ENCODE results near the gene MPRIP.
"Not testable (repeated sequence)": the region's sequence is repeated elsewhere in the genome, so short reads cannot be mapped to it uniquely, and the experiment has no call there.

The MPRIP gene

DNA sequence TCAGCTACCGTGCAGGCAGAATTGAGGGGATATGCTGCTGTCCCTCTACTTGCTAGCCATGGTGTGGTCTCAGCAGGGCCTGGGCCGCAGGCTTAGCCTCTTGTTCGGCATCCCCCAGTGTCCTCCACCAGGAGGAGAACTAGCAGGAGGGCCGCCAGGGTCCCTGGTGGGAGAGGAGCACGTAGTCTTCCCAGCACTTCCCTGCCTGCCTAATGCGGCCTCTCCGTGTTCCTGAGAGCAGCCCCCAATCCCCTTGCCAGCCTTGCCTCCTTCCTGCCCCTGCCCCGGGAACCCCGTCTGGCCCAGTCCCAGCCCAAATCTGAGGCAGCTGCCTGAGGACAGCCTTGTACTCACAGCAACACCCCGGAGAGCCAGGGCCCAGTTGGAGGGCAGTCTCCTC is 125.7 kb downstream of the MPRIP start:
- DNase-seq (no peak), ATAC-seq (no peak)

DNA sequence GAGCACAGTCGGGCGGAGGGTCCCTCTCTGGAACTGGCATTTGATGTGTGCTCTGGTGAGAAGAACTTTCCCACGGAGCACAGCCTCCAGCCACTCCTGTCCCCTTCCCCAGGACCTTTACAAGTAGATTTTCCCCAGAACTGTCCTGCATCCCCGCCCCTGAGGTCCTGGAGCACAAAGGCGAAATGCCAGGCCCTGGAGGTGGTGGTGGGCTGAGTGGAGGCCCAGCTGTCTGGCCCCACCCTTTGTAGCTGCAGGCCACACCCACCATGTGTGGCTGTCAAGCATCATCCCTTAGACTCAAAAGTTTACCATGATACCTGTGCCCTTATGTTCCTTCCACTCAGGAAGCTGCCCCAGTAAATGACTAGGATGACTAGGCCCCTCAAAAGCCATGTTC is 126.1 kb downstream of the MPRIP start:
- DNase-seq (no peak), ATAC-seq (no peak)

DNA sequence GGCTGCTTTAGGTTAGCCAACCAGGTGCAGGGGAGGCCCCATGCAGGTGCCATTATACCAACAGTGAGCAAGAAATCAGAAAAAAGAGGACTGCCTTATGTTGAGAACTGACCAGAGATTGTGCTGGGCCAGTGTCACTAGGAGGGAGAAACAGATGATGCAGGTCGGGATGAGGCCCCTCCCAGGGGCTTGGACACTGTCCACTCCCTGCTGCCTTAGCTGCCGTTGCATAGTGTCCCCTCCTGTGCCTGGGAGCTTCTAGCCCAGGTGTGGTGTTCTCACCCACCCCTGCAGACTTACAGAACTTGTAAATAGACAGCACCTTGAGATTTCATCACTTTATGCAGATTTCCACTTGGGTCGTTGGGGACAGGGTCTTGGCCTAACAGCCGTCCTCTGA is 127.1 kb downstream of the MPRIP start:
- ATAC-seq, result no peak
- no peak for DNase-seq

DNA sequence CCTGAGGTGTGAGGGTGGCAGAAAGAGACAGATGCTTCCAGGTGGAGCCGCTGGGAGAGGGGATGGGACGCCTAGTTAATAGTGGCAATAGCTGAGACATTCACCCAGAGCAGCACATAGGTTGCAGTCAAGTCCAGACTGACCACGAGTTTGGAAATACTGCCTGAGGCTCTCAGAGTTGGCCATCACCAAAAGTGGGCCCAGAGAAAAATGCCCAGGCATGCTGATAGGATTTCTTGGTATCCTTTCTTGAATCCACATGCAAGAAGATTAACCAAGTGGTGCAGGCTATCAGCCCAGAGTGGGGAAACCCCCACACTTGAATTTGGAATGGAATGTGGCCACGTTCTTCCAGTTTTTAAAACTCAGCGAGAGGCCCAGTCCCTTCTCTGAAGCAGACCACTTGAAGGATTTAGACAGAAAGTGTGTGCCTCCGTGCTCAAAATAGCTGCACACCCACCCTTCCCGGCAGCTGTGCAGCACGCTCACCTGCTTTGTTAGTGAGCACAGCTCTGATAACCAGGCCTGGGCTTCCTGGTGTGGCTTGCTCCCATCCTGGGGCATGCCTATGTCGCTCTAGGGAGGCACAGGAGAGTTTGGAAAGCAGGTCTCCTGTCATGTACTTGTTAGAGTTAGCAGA is 128.2 kb downstream of the MPRIP start:
- DNase-seq (no peak), ATAC-seq (no peak)

DNA sequence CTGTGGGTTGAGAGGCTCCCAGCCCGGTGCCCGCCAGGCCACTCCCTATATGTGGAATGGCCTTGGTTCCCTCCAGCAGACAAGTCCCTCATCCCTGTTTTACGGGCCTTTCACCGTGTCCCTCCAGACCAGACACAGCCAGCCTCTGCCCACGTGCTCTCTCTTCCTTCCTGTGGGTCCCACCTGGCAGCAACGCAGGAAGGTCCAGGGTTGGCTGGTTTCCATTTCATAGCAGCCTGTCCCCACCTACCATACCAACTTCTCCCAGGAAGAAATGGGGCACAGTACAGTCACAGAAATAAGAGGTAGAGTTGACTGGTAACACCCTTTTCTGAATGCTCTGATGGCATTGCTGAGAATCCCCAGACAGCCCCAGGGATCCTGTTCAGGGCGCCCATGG is 128.9 kb downstream of the MPRIP start:
- no peak for DNase-seq

DNA sequence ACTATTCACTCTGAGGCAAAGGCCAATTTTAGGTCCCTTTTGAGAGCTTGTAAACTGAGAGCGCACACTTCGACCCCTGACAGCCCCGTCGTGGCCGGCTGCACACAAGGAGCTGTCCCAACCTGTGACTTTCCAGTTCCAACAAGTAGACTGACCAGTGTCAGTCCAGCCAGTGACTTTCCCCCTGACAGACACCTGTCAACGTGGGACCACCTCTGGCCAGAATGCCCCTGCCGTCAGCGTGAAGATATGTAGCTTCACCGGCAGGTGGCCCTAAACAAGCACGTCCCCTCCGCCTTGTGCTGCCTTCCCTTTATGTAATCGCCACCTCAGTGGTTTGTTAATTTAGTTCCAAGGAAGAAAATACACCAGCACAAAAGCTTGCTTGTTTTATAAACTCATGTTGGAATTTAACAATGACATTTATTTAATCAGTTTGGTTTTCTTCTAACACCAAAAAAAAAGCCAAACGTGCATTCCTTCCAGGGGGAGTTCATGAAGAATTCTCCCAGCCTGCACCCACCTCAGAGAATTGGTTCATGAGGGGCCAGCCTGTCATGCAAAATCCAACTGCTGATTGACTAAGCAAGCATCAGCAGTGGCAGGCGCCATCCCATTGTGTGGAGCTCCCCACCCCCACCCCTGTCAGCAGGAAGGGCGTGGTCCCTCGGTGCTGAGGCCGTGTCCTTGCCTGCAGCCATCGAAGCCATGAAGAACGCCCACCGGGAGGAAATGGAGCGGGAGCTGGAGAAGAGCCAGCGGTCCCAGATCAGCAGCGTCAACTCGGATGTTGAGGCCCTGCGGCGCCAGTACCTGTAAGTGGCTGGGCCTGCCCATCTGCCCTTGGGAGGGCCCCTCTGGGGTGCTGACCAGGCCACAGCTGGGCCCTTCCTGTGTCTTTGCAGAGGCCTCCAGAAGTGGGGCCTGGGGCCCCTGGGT is 130.0 kb downstream of the MPRIP start:
- ATAC-seq (no peak), DNase-seq (no peak)

More for the DNA sequence above, 128.9 kb downstream of the MPRIP start:
- no peak for ATAC-seq

DNA sequence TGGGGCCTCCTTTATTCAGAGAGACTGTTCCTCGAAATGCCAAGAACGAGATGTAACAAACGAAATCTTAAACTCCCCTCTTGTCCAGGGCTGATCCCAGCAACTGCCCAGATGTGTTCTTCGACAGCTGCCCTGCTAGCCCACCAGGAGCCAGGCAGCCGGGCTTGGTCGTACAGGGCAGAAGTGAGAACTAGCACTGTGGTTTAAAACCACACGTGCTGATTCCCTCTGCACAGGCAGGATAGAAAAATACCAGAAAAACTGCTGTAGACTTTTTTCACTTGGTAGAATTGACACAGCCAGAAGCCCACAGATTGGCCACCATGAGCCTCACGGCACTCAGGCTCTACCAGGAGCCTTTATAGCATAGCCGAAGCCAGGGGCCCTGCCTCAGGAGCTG is 130.7 kb downstream of the MPRIP start:
- ATAC-seq, result no peak
- no peak for DNase-seq

DNA sequence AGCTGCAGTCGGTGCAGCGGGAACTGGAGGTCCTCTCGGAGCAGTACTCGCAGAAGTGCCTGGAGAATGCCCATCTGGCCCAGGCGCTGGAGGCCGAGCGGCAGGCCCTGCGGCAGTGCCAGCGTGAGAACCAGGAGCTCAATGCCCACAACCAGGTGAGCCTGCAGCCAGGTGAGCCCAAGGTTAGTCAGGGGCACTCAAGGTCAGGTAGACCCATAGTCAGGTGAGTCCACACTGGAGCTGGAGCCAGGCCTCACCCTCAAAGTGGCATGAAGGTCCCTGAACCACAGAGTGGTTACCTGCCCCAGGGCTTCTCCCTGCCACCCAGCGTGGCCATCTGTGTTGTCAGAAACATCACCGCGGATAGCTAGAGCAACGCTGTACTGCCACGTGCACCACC is 131.7 kb downstream of the MPRIP start:
- DNase-seq, result no peak
- ATAC-seq, result no peak

DNA sequence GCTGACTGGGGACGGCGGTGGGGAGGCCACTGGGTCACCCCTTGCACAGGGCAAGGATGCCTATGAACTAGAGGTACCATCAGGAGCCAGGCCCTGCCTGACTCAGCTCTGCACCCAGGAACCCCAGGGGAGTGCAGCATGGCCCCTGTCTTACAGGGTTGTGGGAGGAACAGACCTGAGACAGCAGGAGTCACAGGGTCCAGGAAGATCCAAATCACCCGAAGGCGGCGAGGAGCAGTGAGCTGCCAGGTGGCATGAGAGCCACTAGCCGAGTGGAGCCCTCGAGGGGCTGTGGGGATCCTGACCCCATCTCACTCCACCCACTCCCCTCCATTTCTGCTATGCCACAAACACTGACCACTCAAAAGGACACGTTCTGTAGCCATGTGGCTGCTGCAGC is 133.1 kb downstream of the MPRIP start:
- no peak for DNase-seq
- no peak for ATAC-seq

DNA sequence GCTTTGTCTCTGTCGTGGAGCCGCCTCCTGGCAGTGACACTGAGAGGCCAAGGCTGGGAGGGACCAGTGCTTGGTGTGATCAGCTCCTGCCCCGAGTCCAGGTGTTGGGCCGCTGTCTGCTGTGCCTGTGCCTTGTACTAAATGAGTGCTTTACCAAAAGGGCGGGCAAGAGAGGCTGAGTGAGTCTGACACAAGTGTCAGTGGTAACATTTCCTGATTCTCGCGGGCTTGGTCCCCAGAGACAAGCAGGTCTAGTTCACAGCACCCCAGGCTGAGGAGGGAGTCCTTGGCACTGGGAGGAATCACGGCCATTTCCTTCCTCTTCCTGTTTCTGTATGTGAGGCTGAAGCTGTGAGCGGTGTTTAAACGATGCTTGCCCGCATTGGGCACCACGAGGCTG is 133.7 kb downstream of the MPRIP start:
- DNase-seq, result no peak
- ATAC-seq, result no peak

DNA sequence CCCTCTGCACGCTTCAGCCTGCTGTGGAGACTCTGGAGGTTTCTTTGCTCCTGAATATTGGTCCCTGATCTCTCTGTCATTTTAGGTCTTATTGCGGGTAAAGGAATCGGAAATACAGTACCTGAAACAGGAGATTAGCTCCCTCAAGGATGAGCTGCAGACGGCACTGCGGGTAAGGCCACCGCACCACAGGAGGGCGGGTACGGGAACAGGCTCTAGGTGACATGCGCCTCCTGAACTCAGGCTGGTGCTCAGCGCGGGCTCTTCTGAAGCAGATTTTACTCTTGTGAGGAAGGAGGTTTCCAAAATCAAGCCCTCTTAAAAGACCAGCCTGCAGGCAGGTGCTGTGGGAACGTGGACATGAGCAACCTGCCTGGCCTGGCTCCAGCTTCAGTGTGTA is 134.1 kb downstream of the MPRIP start:
- ATAC-seq (no peak), DNase-seq (no peak)

DNA sequence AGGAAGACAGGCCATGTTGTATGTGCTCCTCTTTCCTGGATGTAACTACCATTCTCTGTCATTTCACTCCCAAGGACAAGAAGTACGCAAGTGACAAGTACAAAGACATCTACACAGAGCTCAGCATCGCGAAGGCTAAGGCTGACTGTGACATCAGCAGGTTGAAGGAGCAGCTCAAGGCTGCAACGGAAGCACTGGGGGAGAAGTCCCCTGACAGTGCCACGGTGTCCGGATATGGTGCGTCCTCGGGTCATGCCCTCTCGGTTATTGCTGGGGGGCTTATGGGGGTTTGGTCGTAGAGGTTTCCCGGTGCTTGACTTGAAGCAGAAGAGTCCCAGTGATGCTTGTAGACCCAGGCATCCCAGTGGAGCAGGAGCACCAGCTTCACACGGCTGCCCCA is 134.9 kb downstream of the MPRIP start:
- no peak for ATAC-seq

DNA sequence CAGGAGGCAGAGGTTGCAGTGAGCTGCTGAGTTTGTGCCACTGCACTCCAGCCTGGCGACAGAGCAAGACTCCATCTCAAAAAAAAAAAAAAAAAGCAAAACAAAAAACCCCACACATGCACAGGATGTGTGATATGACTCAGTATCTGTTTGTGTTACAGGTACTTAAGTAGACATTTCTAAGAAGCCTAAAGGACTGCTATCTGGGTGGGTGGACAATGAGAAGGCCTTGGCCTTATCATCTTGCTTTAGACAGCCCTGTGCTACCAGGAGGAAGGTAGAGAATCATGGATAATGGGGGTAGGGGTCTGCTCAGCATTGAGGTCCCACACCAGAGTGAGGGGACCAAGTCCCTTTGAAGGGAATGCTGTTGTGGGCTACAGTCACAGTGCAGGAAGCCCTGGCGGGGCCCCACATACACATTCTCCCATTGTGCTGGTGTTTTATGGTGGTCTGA is 137.1 kb downstream of the MPRIP start:
- ATAC-seq (peak; percentile 77), DNase-seq (no peak)

More for the DNA sequence above, 134.9 kb downstream of the MPRIP start:
- no peak for DNase-seq

DNA sequence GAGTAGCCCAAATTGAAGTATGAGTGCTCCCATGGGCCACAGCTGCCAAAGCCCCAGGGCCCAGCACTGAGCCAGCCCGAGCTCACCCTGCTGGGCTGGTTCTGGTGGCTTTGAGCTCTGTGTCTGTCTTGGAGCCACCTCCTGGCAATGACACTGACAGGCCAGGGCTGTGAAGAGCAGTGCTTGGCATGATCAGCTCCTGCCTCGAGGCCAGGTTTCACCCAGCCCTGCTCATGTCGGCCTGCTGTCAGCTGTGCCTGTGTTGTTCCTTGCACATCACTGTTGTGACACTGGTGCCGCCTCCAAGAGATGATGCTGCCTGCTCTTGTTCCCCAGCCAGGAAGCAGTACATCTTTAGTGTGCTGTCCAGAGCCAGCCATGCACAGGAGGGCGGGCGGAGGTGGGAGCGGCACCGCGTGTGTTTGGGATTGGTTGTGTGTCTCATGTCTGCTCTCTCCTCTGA is 137.9 kb downstream of the MPRIP start:
- ATAC-seq (no peak), DNase-seq (no peak)

DNA sequence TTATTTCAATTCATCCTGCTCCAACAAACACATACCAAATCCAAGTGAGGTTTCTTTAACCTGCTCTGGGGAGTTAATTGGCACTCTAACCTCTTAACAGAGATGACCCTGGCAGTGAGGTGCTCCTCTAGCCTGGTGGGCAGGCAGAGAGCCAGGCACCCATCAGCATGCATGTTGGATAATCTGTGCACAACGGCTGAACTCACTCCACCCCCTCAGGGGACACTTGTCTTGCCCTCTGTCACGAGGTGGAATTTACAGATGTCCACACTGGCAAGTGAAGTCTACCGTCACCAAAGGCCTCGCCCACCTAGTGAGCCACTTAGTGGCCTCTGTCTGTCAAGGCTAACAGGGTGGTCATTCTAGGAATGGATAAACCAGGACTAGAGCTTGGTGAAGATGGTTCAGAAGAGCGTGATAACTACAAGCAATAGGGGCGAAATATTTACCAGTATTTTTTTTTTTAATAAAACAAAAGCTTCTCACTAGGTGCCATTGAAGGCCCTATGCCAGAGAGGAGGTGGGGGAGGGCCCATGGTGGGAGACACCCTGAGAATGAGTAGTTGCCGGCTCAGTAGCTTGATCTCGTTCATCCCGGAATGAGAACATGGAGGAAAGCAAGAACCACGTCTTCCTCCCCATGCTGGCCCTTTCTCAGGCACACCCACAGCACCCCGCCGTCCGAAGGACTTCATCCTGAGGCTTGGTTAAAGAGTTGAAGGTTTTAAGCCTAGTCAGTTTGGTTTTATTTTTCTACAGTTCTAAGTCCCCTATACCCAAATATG is 138.7 kb downstream of the MPRIP start:
- DNase-seq (no peak), ATAC-seq (no peak)

DNA sequence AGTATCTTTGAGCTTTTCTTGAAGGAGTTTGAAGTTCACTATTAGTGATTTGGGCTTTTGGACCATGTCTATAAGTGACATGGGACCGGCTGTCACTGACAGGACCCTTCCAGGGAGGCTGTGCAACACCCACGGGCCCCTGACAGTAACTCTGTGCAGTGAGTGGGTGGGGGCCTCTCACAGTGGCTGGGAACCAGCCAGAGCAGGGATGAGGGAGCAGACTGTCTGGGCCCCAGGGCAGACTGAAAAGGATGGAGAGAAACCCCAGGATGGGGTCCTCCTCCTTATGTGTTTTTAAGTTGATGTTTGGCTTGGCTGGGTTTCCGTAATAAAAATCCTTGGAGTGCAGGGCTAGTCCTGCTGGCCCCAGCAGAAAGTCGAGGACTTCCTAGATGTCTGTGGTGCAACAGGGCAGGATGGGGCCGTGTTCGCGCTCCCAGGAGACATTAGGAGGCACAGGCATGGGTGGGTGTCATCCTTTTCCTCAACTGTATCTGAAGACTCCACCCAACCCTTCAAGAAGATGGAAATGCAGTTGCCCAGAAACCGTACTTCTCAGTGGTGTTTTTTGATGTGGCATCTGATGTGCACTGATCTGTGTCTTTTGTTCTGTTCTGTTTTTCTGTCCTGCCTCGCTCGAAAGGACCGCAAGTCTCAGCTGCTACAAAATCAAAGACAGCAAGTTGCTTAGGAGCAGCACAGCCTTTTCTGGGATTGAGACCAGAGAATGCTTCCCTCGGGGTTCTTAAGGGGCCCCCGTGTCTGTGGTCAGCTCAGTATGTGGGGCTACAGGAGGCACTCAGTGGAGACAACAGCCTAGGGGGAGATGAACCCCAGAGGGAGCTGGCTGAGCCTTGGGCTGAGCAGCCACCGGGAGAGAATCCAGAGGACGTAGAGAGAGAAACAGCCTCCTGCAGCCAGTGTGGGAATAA is 139.7 kb downstream of the MPRIP start:
- ATAC-seq (no peak), DNase-seq (no peak)

DNA sequence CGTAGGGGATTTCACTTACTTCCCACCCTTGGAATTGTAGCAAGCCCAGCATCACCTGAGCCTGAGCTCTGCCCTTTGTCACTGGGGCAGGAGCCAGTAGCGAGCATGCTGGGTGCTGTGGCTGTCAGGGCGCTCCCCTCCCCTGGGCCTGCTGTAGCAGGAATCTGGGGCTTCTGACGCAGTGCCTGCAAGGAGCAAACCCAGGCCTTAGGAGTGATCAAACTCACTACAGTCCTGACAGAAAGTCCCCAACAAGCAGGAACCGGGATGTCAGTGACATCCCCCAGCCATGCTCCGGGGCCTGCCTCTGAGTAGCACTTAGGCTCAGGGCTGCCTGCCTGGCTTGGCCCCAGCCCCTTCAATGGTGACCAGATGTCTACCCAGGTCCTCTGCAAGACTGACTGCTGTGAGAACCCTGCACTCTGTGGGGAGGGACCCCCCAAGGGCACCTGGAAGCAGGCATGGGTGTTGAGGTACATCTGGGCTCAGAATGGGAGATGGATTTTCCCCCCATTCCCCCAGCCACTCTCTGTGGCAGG is 140.4 kb downstream of the MPRIP start:
- no peak for DNase-seq
- ATAC-seq, result no peak

DNA sequence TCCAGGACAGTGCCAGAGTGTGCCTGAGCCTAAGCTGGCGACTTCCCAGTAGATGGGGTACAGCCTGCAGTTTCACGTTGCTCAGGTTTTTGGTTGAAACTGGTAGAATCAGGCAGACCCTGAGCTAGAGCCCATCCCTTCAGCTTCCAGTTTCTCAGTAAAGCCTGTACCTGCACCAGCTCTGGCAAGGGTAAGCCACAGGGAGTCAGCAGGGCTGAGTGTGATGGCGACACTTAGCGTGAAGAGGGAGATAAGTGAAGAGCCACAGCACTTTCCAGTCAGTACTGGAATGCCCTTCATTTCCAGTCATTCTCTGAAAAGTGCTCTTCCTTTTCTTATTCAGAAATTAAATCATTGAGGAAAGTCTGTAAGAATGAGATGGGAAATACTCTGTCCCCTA is 141.5 kb downstream of the MPRIP start:
- DNase-seq (no peak), ATAC-seq (no peak)

DNA sequence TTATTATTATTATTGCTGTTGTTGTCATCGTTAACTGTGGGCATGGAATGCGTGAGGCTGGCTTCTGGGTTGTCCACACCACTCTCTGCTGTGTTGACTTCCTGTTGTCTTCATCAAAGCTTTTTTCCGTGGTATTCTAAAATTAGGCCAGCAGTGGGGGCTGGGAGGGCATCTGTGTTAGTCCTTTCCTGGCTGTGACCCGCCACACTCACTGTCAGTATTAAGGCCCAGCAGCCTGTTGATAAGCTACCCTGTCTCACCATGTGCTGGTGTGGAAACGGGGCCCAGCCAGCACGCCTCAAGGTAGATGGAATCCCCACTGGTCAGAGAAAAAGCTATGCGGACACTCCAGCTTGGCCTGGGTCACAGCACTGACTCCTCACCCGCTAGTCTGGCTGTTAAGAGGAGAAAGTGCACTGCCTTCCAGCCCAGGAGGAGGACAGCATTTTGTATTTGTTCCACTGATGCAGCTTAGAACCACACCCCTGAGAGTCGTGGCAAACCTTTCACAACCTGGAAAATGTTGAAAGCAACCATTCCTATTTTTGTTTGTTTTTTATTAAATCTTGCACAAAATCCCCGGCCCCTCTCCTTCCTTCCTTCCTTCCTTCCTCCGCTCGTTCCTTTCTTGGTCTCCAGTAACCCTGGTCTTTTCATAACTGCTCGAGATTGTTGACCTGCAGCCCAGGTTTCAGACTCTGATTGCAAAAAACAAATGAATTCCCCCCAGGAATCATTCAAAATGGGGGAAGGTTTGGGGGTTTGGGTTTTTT is 142.9 kb downstream of the MPRIP start:
- DNase-seq, ATAC-seq: not testable (repeated sequence)

DNA sequence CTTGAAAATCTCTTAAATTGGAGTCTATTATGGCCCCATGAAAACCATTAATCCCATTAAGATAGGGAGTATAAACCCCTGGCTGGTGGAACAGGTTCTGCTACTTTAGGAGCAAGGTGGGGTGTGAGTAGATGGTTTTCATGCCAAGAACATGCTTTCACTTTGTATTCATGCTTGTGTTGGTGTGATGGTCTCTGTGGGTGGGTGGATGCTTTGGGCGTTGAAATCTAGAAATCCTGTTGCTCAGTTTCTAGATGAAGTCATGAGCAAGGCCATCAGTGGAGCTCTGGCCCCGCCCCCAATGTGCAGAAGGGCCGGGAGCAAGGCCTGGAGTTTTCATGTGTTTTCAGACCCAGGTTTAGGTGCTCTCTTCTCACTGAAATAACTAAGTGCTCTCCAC is 143.8 kb downstream of the MPRIP start:
- ATAC-seq (peak; percentile 67), DNase-seq (peak; percentile 59)
